Measurements from ENCODE around the gene RGR.

- no peak for TF ChIP-seq CTCF (IDR thresholded peaks at IDR 0.05; ENCODE audit: low read length)
- TF ChIP-seq EZH2 (IDR thresholded peaks at IDR 0.05; ENCODE audit: borderline replicate concordance, low read length): no peak
Observed at GRCh38 chr10:84214046-84214572, 30.7 kb upstream of the RGR start.
